ENCODE results near the gene GABRR2.

GRCh38 chr6:89289710-89290109 lies 25.4 kb downstream of the GABRR2 start:
- TF ChIP-seq CUX1 (IDR thresholded peaks at IDR 0.05; ENCODE audit: insufficient replicate concordance, low read depth, low read length): no peak
- no peak for TF ChIP-seq HDGF (IDR thresholded peaks at IDR 0.05)
- TF ChIP-seq, protein P1, sequence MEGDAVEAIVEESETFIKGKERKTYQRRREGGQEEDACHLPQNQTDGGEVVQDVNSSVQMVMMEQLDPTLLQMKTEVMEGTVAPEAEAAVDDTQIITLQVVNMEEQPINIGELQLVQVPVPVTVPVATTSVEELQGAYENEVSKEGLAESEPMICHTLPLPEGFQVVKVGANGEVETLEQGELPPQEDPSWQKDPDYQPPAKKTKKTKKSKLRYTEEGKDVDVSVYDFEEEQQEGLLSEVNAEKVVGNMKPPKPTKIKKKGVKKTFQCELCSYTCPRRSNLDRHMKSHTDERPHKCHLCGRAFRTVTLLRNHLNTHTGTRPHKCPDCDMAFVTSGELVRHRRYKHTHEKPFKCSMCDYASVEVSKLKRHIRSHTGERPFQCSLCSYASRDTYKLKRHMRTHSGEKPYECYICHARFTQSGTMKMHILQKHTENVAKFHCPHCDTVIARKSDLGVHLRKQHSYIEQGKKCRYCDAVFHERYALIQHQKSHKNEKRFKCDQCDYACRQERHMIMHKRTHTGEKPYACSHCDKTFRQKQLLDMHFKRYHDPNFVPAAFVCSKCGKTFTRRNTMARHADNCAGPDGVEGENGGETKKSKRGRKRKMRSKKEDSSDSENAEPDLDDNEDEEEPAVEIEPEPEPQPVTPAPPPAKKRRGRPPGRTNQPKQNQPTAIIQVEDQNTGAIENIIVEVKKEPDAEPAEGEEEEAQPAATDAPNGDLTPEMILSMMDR (IDR thresholded peaks at IDR 0.05 in 2 of 3, conservative IDR thresholded peaks at IDR 0.05 in 1 of 3; ENCODE audit: control insufficient read depth in 2 of 3, extremely low read depth in 1 of 3, insufficient read depth in 1 of 3, low read depth in 3 of 3, low read length in 3 of 3): no peak
- no peak for TF ChIP-seq IKZF1 (conservative IDR thresholded peaks at IDR 0.05)
- no peak for TF ChIP-seq JUND (IDR thresholded peaks at IDR 0.05; ENCODE audit: low read depth, low read length)
- TF ChIP-seq PBX3 (IDR thresholded peaks at IDR 0.05; ENCODE audit: insufficient replicate concordance, low read depth, low read length): no peak
